A375 (cell line): Measurements from ENCODE around the gene ADGRA1. TPM values are rescaled to one million over a fixed set of nuclear protein-coding genes. Genes with fewer than 3 reads are reported as not detected.

Experiments
- total RNA-seq: library from RNA; depleted of rRNA; stranded (reverse); fragments of >200 nt; shearing (Covaris generic); gene quantifications from 2 replicates; pipeline ENCODE4 v1.2.3, GENCODE V29; 2014; rRNA removed

Gene ADGRA1, protein sequence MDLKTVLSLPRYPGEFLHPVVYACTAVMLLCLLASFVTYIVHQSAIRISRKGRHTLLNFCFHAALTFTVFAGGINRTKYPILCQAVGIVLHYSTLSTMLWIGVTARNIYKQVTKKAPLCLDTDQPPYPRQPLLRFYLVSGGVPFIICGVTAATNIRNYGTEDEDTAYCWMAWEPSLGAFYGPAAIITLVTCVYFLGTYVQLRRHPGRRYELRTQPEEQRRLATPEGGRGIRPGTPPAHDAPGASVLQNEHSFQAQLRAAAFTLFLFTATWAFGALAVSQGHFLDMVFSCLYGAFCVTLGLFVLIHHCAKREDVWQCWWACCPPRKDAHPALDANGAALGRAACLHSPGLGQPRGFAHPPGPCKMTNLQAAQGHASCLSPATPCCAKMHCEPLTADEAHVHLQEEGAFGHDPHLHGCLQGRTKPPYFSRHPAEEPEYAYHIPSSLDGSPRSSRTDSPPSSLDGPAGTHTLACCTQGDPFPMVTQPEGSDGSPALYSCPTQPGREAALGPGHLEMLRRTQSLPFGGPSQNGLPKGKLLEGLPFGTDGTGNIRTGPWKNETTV
- not detected in 2 replicates for total RNA-seq

DNA sequence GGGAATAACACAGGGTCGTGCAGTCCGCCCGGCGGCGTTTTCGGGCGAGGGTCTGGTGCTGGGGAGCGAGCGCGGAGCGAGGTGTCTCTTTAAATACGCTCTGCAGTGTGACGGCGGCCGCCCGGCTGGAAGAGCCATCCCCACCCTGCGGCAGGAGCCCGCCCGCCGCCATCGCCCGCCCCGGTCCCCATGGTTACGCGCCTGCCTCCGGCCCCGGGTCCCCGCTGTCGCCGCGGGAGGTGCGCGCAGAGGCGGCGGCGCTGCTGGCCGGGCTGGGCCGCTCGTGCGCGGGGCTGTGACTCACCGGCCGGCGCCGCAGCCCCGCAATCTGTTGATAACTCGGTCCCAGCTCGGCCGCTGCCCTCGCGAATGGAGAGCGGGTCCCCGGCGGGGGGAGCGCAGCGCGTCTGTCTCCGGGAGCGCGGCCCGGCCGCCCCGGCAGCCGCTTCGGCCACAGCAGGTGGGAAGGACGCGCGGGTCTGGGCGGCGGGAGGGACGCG, at the start of gene ADGRA1:
ADGRA1 (plus strand) TSS at position 246 of the 500 bp plus-strand sequence. CDS start 986 bp downstream, outside the sequence.

DNA sequence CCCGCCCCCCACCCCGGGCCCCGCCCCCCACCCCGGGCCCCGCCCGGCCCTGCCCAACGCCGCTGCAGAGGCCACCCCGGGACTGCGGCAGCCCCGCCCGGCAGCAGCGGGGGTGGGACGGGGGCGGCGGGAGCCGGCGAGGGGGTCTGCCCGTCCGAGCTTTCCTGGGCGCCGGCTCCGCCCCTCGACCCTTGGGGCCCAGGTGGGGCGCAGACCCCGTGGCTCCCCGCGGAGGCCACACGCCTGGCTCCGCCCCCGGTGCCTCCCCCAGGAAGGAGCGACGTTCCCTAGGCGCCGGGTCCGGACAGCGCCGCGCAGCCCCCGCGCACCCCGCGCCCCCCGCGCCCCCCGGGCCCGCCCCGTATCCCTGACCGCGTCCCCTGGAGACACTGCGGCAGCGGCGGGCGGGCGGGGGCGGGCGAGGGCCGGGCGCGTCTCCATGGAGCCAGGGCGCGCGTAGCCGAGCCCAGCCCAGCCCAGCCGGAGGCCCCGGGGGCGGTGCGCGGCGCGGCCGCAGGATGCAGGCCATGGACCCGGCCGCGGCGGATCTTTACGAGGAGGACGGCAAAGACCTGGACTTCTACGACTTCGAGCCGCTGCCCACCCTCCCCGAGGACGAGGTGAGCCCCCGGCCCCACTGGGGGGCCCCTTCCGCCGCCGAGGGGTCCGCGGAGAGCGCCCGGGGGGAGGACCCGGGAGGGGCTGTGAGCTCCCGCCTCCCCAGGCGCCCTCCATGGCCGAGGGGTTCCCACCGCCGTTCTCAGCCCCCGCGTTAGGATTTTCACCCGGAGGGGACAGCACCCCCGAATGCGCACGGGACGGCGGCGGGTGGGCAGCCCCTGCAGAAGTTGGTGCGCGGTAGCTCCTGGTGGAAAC, 72.5 kb downstream of the ADGRA1 start, which contains the start of gene KNDC1:
KNDC1 (plus strand) TSS at position 270 of the 876 bp plus-strand sequence; CDS start at position 519, 249 bp downstream.

Other genes starting within 250 kb of the ADGRA1 start
- gene CFAP46, start 145.4 kb upstream of the ADGRA1 start, total RNA-seq: not detected in 2 replicates
- gene KNDC1, start 72.3 kb downstream of the ADGRA1 start, total RNA-seq: under 0.01 and 0.19 TPM in 2 replicates
- gene UTF1, start 142.3 kb downstream of the ADGRA1 start, total RNA-seq: not detected in 2 replicates
- not detected in 2 replicates for gene VENTX, start 149.9 kb downstream of the ADGRA1 start, total RNA-seq
- gene ADAM8, start 188.9 kb downstream of the ADGRA1 start, total RNA-seq: 4.5 and 4.6 TPM in 2 replicates
- 64.2 and 72.5 TPM in 2 replicates for gene TUBGCP2, start 220.9 kb downstream of the ADGRA1 start, total RNA-seq
- 55.6 and 66.6 TPM in 2 replicates for gene ZNF511, start 221.0 kb downstream of the ADGRA1 start, total RNA-seq
- gene CALY, start 249.0 kb downstream of the ADGRA1 start, total RNA-seq: 0.41 TPM in 1 of 2 replicates, not detected in the other